Endothelial cell of umbilical vein (primary cell): ENCODE results near the gene LACTBL1. TPM values are rescaled to one million over a fixed set of nuclear protein-coding genes. Genes with fewer than 3 reads are reported as not detected.

ENCODE experiments used
- BruUV-seq: library from RNA; stranded (reverse); fragments of 400-500 nt; replicated peaks from 2 replicates; lab custom pipeline; 2021; lab: Mats Ljungman, UMichigan
- CTCF ChIA-PET: fragments of 300-600, 350-600 bp; sonication (Branson Sonifier 250); formaldehyde crosslinking; loops from one replicate; lab custom pipeline; 2021; ENCODE audit warnings: antibody characterized with exemption, inconsistent platforms; lab: Charles Lee
- POLR2A ChIA-PET: fragments of 300-600, 350-600 bp; sonication (Branson Sonifier 250); formaldehyde crosslinking; loops from one replicate; lab custom pipeline; 2021; ENCODE audit warnings: antibody characterized with exemption, inconsistent platforms; lab: Charles Lee
- DNase-seq: peaks from one replicate; pipeline ENCODE4 v3.0.0-alpha.2; 2011; ENCODE audit warnings: low read depth, low spot score
- FAIRE-seq: peaks from 2 replicates; lab custom pipeline; 2011; peaks lifted over from hg19 to GRCh38; lab: Jason Lieb, UNC
- H2AFZ ChIP-seq: 2 replicates; pipeline ENCODE4 v1.6.0; 2012; ENCODE audit warnings: low read depth, low read length, control low read depth, inconsistent platforms
- H3K27ac ChIP-seq: 2 replicates; pipeline ENCODE4 v1.5.1; 2011; ENCODE audit warnings: low read depth, mild to moderate bottlenecking, control low read depth, low read length, moderate library complexity; ENCODE audit not compliant: insufficient read depth
- H3K27me3 ChIP-seq, 2 experiments: 2 replicates each; pipeline versions ENCODE4 v1.6.0 to v1.6.1; 2011; ENCODE audit warnings: low read length in 2 of 2, mixed read lengths in 1 of 2; ENCODE audit not compliant: control insufficient read depth in 2 of 2, insufficient read depth in 2 of 2
- H3K36me3 ChIP-seq, 2 experiments: 2 replicates in 1 of 2; 3 replicates in 1 of 2; pipeline ENCODE4 v1.5.1; 2011; ENCODE audit warnings: low read length in 2 of 2, mild to moderate bottlenecking in 1 of 2, moderate library complexity in 1 of 2; ENCODE audit not compliant: control insufficient read depth in 2 of 2, insufficient read depth in 2 of 2; ENCODE audit errors: extremely low read depth in 1 of 2
- H3K4me1 ChIP-seq: 3 replicates; pipeline ENCODE4 v1.5.1; 2011; ENCODE audit warnings: mild to moderate bottlenecking, low read length; ENCODE audit not compliant: control insufficient read depth, insufficient read depth; ENCODE audit errors: extremely low read depth
- H3K4me2 ChIP-seq: 2 replicates; pipeline ENCODE4 v1.6.1; 2011; ENCODE audit warnings: low read length, control low read depth, mixed read lengths; ENCODE audit not compliant: insufficient read depth
- H3K4me3 ChIP-seq, 3 experiments: fragments of 200-600 bp in 1 of 3; sonication (generic), shearing (Covaris generic) in 1 of 3; replicated peaks in 1 of 3; 2 replicates each; pipeline ENCODE4 v1.5.1; 2011 to 2016; ENCODE audit warnings: control low read depth in 3 of 3, low read length in 3 of 3, mild to moderate bottlenecking in 2 of 3, inconsistent platforms in 1 of 3, low read depth in 1 of 3, moderate library complexity in 1 of 3; ENCODE audit not compliant: insufficient read depth in 1 of 3
- H3K79me2 ChIP-seq: 2 replicates; pipeline ENCODE4 v1.6.0; 2012; ENCODE audit warnings: low read length, inconsistent platforms; ENCODE audit not compliant: control insufficient read depth, insufficient read depth
- H3K9ac ChIP-seq: replicated peaks from 2 replicates; pipeline ENCODE3; 2011; ENCODE audit warnings: low read length, control low read depth; ENCODE audit not compliant: insufficient read depth; ENCODE audit errors: extremely low read depth
- H3K9me1 ChIP-seq: replicated peaks from 3 replicates; pipeline ENCODE4 v1.6.0; 2011; ENCODE audit warnings: mild to moderate bottlenecking, low read length; ENCODE audit not compliant: control insufficient read depth, insufficient read depth; ENCODE audit errors: extremely low read depth
- H3K9me3 ChIP-seq: replicated peaks from 2 replicates; pipeline ENCODE4 v1.5.1; 2012; ENCODE audit warnings: low read length, inconsistent platforms; ENCODE audit not compliant: control insufficient read depth, insufficient read depth
- H4K20me1 ChIP-seq: replicated peaks from 2 replicates; pipeline ENCODE3; 2011; ENCODE audit warnings: mild to moderate bottlenecking, low read length; ENCODE audit not compliant: control insufficient read depth, insufficient read depth; ENCODE audit errors: extremely low read depth
- EZH2 ChIP-seq: IDR thresholded peaks from 2 replicates; pipeline ENCODE4 v1.6.1; 2012; ENCODE audit warnings: borderline replicate concordance, low read depth, mild to moderate bottlenecking, moderate library complexity, low read length, inconsistent platforms; ENCODE audit not compliant: severe bottlenecking
- FOS ChIP-seq: IDR thresholded peaks from 2 replicates; pipeline ENCODE4 v1.6.1; 2011; ENCODE audit warnings: mild to moderate bottlenecking, low read length, moderate library complexity, borderline replicate concordance; ENCODE audit not compliant: insufficient read depth
- GATA2 ChIP-seq: IDR thresholded peaks from 2 replicates; pipeline ENCODE4 v1.7.0; 2011; ENCODE audit warnings: low read depth, mild to moderate bottlenecking, moderate library complexity, mixed read lengths, low read length; ENCODE audit not compliant: insufficient read length, insufficient read depth
- JUN ChIP-seq: IDR thresholded peaks from 2 replicates; pipeline ENCODE4 v1.6.1; 2011; ENCODE audit warnings: borderline replicate concordance, low read depth; ENCODE audit not compliant: insufficient read length, insufficient read depth
- MYC ChIP-seq: IDR thresholded peaks from one replicate; pipeline ENCODE4 v1.6.1; 2011; ENCODE audit warnings: mild to moderate bottlenecking, low read depth, low read length
- POLR2A ChIP-seq: IDR thresholded peaks from 2 replicates; pipeline ENCODE4 v1.6.1; 2012; ENCODE audit warnings: low read depth, mild to moderate bottlenecking, control low read depth, low read length
- POLR2AphosphoS5 ChIP-seq: IDR thresholded peaks from 2 replicates; pipeline ENCODE4 v1.6.1; 2012; ENCODE audit warnings: low read depth, mild to moderate bottlenecking, control low read depth, low read length, moderate library complexity; ENCODE audit not compliant: insufficient read depth
- dilution Hi-C: fragments of 300-500 bp; cut with MboI; formaldehyde crosslinking; loops from one replicate; pipeline ENCODE4 v1.15.0; 2019; ENCODE audit warnings: low sequenced_read_pairs; ENCODE audit not compliant: extremely low pct_ligation_motif_present
- intact Hi-C: fragments of 100-400 bp; cut with micrococcal nuclease; formaldehyde crosslinking; loops from one replicate; pipeline ENCODE4 v1.10.0; 2022
- polyA plus RNA-seq, 4 experiments: library from polyadenylated mRNA; depleted of rRNA in 3 of 4; stranded (reverse) in 3 of 4; unstranded in 1 of 4; fragments of >200 nt; gene quantifications; 2 replicates each; pipeline versions ENCODE4 v1.2.1 to v1.2.3, GENCODE V29; 2011 to 2012; ENCODE audit warnings: missing spikeins in 1 of 4
- total RNA-seq: library from RNA; stranded (reverse); gene quantifications from 2 replicates; pipeline ENCODE4 v1.2.3, GENCODE V29; 2021
- TF ChIP-seq, protein P1 (sequence below), 2 donors: IDR thresholded peaks; 1 replicate in 1 of 2; 2 replicates in 1 of 2; pipeline ENCODE4 v1.5.1; 2011; ENCODE audit warnings: low read length in 2 of 2, mild to moderate bottlenecking in 2 of 2, moderate library complexity in 2 of 2, control low read depth in 1 of 2, inconsistent platforms in 1 of 2, low read depth in 1 of 2; ENCODE audit not compliant: insufficient read depth in 1 of 2; ENCODE audit errors: extremely low read depth in 1 of 2

The LACTBL1 gene
- total and polyA plus RNA-seq, 2 donors (not counting 3 experiments of a cell fraction or from before 2014, with no cell fraction given) = not detected

DNA sequence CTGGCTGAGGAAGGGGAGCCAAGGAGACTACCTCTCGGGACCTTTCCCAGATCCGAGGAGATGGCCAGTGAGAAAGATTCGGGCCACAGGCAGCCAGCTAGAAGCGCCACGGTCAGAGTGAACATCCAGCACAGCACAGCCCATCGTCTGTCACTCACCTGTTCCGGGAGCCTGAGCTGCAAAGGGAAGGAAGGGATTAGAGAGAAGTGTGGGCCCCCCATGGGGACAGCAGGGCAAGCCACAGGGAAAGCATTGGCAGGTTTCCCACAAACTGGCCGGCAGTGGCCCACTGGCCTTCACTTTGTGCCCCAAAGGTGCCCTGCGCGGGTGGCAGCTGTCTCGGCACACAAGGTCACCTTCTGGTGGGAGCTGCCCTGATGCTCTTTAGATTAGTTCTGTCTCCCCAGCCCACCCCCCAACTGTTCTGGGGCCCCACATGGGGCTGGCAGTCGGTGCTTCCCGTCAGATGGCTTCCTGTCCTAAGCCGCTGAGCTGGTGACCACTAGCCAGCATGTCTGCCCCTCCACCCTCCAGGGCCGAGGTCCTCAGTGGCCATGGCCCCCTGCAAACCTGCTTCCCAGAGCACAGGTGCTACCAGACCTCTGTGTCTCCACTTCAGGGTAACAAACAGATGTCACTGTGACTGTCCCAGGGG lies 56.7 kb downstream of the LACTBL1 start:
- Histone ChIP-seq H2AFZ (no peak overlapping the region), H3K9ac (no peak overlapping the region), H3K9me3 (no peaks in the 10 kb centered on the region), H4K20me1 (no peaks in the 10 kb centered on the region), H3K79me2 (no peaks in the 10 kb centered on the region), H3K4me3 (no peak overlapping the region), H3K9me1 (no peaks in the 10 kb centered on the region), H3K27me3 (no peaks in the 10 kb centered on the region), H3K4me2 (no peak overlapping the region), H3K27ac (no peak overlapping the region), H3K4me1 (no peaks in the 10 kb centered on the region), H3K36me3 (peaks cover 3 to 16% of the 10 kb centered on the region in 2 experiments)
- ChIA-PET POLR2A (no interaction called here), CTCF (interaction anchor here (0.9 to 3.2 kb wide), 6 partner anchors 11 to 241 kb away, joined by 3 to 8 read pairs (median 4); no protein-coding TSS in a partner anchor)
- no peak for TF ChIP-seq POLR2AphosphoS5
- no peak for TF ChIP-seq FOS
- no peak for TF ChIP-seq POLR2A
- TF ChIP-seq EZH2 = no peak
- no peak for TF ChIP-seq GATA2
- TF ChIP-seq MYC = no peak
- no peak for TF ChIP-seq JUN
- TF ChIP-seq, protein P1, sequence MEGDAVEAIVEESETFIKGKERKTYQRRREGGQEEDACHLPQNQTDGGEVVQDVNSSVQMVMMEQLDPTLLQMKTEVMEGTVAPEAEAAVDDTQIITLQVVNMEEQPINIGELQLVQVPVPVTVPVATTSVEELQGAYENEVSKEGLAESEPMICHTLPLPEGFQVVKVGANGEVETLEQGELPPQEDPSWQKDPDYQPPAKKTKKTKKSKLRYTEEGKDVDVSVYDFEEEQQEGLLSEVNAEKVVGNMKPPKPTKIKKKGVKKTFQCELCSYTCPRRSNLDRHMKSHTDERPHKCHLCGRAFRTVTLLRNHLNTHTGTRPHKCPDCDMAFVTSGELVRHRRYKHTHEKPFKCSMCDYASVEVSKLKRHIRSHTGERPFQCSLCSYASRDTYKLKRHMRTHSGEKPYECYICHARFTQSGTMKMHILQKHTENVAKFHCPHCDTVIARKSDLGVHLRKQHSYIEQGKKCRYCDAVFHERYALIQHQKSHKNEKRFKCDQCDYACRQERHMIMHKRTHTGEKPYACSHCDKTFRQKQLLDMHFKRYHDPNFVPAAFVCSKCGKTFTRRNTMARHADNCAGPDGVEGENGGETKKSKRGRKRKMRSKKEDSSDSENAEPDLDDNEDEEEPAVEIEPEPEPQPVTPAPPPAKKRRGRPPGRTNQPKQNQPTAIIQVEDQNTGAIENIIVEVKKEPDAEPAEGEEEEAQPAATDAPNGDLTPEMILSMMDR (IDR thresholded peaks at IDR 0.05; ENCODE audit: extremely low read depth in 1 of 2, insufficient read depth in 1 of 2, low read depth in 1 of 2, low read length in 2 of 2) = no peak
- FAIRE-seq = no peak
- intact Hi-C loops (no loop called here), dilution Hi-C loops (no loop called here)
- DNase-seq = no peak
- no TSS peak for BruUV-seq
